Prostate gland (tissue), 2 donors: Measurements from ENCODE around the gene ADCY1.

ENCODE experiments used
- POLR2A ChIP-seq: fragments of 450-650 bp; IDR thresholded peaks from one replicate; pipeline ENCODE4 v1.6.1; 2016; ENCODE audit warnings: antibody characterized with exemption, mild to moderate bottlenecking
- TF ChIP-seq, protein P1 (sequence below), 4 experiments: fragments of 200-600 bp in 2 of 4; fragments of 450-650 bp in 2 of 4; sonication (generic) in 2 of 4; IDR thresholded peaks; 1 replicate in 3 of 4; 2 replicates in 1 of 4; pipeline ENCODE4 v1.5.1; 2016 to 2019; ENCODE audit warnings: antibody characterized with exemption in 4 of 4, mild to moderate bottlenecking in 2 of 4, moderate library complexity in 2 of 4

DNA sequence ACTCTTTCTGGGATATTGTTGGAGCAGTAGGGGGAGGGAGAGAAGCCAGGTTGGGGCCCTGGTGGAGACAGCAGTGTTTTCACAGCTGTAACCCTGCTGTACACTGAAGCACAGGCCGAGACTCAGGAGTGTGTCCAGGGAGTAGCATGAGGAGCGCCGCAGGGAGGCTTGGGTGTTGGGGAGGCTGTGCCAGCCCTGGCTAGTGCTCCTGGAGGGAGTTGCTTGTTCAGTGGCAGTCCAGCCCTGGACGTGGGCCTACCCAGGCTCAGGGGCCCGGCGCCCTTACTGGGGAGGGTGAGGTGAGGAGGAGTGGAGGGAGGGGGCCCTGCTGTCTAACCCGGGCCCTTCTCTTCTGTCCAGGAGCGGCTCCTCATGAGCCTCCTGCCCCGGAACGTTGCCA, 35.9 kb downstream of the ADCY1 start:
- TF ChIP-seq, protein P1, sequence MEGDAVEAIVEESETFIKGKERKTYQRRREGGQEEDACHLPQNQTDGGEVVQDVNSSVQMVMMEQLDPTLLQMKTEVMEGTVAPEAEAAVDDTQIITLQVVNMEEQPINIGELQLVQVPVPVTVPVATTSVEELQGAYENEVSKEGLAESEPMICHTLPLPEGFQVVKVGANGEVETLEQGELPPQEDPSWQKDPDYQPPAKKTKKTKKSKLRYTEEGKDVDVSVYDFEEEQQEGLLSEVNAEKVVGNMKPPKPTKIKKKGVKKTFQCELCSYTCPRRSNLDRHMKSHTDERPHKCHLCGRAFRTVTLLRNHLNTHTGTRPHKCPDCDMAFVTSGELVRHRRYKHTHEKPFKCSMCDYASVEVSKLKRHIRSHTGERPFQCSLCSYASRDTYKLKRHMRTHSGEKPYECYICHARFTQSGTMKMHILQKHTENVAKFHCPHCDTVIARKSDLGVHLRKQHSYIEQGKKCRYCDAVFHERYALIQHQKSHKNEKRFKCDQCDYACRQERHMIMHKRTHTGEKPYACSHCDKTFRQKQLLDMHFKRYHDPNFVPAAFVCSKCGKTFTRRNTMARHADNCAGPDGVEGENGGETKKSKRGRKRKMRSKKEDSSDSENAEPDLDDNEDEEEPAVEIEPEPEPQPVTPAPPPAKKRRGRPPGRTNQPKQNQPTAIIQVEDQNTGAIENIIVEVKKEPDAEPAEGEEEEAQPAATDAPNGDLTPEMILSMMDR (IDR thresholded peaks at IDR 0.05): no peak
- TF ChIP-seq POLR2A: no peak
